Lower leg skin (tissue), 4 donors: ENCODE measurements around the gene CDKL4. TPM values are rescaled to one million over a fixed set of nuclear protein-coding genes. Genes with fewer than 3 reads are reported as not detected.

ENCODE experiments used
- DNase-seq, 2 donors: peaks; one replicate each; pipeline ENCODE4 v3.0.0-alpha.2; 2019; ENCODE audit warnings: low spot score in 2 of 2
- H3K4me3 ChIP-seq: fragments of 200-600 bp; sonication (generic); 2 replicates; pipeline ENCODE4 v1.5.1; 2017; ENCODE audit warnings: mild to moderate bottlenecking, low read depth; ENCODE audit not compliant: poor library complexity, severe bottlenecking
- CTCF ChIP-seq, 3 donors: fragments of 450-650 bp; IDR thresholded peaks; one replicate each; pipeline ENCODE4 v1.5.1; 2016; ENCODE audit warnings: antibody characterized with exemption in 3 of 3, mild to moderate bottlenecking in 3 of 3, moderate library complexity in 2 of 3
- POLR2A ChIP-seq, 2 donors: fragments of 450-650 bp; IDR thresholded peaks; one replicate each; pipeline ENCODE4 v1.6.1; 2016 to 2017; ENCODE audit warnings: antibody characterized with exemption in 2 of 2, mild to moderate bottlenecking in 1 of 2, moderate library complexity in 1 of 2
- WGBS, 2 donors: methylation state at CpG; one replicate each; pipeline ENCODE4 v1.1.5; 2018; 5-methylcytosine and 5-hydroxymethylcytosine counted together
- intact Hi-C: fragments of 100-400 bp; cut with DNase I; formaldehyde crosslinking; loops from one replicate; pipeline ENCODE4 v1.15.0; 2023; ENCODE audit warnings: low total_unique reads
- total RNA-seq, 4 donors: library from RNA; depleted of rRNA; stranded (reverse); fragments of >200 nt; gene quantifications; one replicate each; pipeline ENCODE4 v1.1.0, GENCODE V29; 2016

Gene CDKL4
- total RNA-seq, 4 donors from 2014 or later: 0.74 to 1.1 TPM; not detected in 2

- DNase-seq: no peak
- 88% methylated on average over 3 of the region's 3 CpGs for WGBS, 2 donors
- intact Hi-C loops: no loop called here
- TF ChIP-seq CTCF (IDR thresholded peaks at IDR 0.05) (no peak), POLR2A (IDR thresholded peaks at IDR 0.05) (no peak)
- no peak overlapping the region for H3K4me3 ChIP-seq
These were observed 26.2 kb upstream of the CDKL4 start for GRCh38 chr2:39269941-39270340.

GRCh38 chr2:39266916-39267434 lies 23.2 kb upstream of the CDKL4 start:
- TF ChIP-seq CTCF (IDR thresholded peaks at IDR 0.05) (no peak), POLR2A (IDR thresholded peaks at IDR 0.05) (no peak)

GRCh38 chr2:39266139-39266805 lies 22.5 kb upstream of the CDKL4 start:
- no peak for DNase-seq
- WGBS, 2 donors: 82 to 88% methylated on average over 3 of the region's 3 CpGs
- intact Hi-C loops: no loop called here
- no peak overlapping the region for H3K4me3 ChIP-seq
- TF ChIP-seq POLR2A (IDR thresholded peaks at IDR 0.05): no peak
- no peak for TF ChIP-seq CTCF (IDR thresholded peaks at IDR 0.05)

More at GRCh38 chr2:39266916-39267434, 23.2 kb upstream of the CDKL4 start:
- DNase-seq: no peak
- intact Hi-C loops: no loop called here
- WGBS, 2 donors: 84 to 89% methylated on average over 3 of the region's 3 CpGs
- no peak overlapping the region for H3K4me3 ChIP-seq

GRCh38 chr2:39265315-39265714 lies 21.5 kb upstream of the CDKL4 start:
- no peak for DNase-seq
- H3K4me3 ChIP-seq: no peak overlapping the region
- no peak for TF ChIP-seq POLR2A (IDR thresholded peaks at IDR 0.05)
- TF ChIP-seq CTCF (IDR thresholded peaks at IDR 0.05): no peak
- intact Hi-C loops: no loop called here
- 90% methylated on average over 2 of the region's 2 CpGs for whole genome bisulfite sequencing, 2 donors

- no peak for DNase-seq
- no peak overlapping the region for H3K4me3 ChIP-seq
- intact Hi-C loops: no loop called here
- TF ChIP-seq CTCF (IDR thresholded peaks at IDR 0.05): no peak
- TF ChIP-seq POLR2A (IDR thresholded peaks at IDR 0.05): no peak
- WGBS, 2 donors: 85 to 89% methylated on average over 1 of the region's 1 CpG
These were observed 21.0 kb upstream of the CDKL4 start for GRCh38 chr2:39264733-39265132.

- DNase-seq: no peak
- 91 to 97% methylated on average over 4 of the region's 4 CpGs for WGBS, 2 donors
- no peak for TF ChIP-seq POLR2A (IDR thresholded peaks at IDR 0.05)
- no peak for TF ChIP-seq CTCF (IDR thresholded peaks at IDR 0.05)
- H3K4me3 ChIP-seq: no peak overlapping the region
- intact Hi-C loops: no loop called here
These were observed 16.3 kb upstream of the CDKL4 start for GRCh38 chr2:39260087-39260486.
